H1 (cell line): ENCODE measurements around the gene NR3C2. TPM values are rescaled to one million over a fixed set of nuclear protein-coding genes. Genes with fewer than 3 reads are reported as not detected.

Experiments
- CTCF ChIA-PET: fragments of 300-600 bp; sonication (Branson Sonifier 250); formaldehyde crosslinking; loops from one replicate; lab custom pipeline; 2021; ENCODE audit not compliant: partially characterized antibody; lab: Charles Lee
- POLR2A ChIA-PET: fragments of 300-600 bp; sonication (Branson Sonifier 250); formaldehyde crosslinking; loops from one replicate; lab custom pipeline; 2021; ENCODE audit warnings: inconsistent platforms; ENCODE audit not compliant: partially characterized antibody; lab: Charles Lee
- DNase-seq, 2 experiments: peaks; one replicate each; pipeline versions ENCODE4 v3.0.0 to v3.0.0-alpha.2; 2010 to 2022; ENCODE audit warnings: low spot score in 2 of 2, low read depth in 1 of 2, mixed read lengths in 1 of 2
- FAIRE-seq: peaks from 2 replicates; lab custom pipeline; 2011; peaks lifted over from hg19 to GRCh38; lab: Jason Lieb, UNC
- H2AFZ ChIP-seq: 2 replicates; pipeline ENCODE4 v1.8.1; 2012; ENCODE audit warnings: low read length, inconsistent platforms
- H2AK5ac ChIP-seq: 2 replicates; pipeline ENCODE4 v1.6.1; 2013; ENCODE audit warnings: low read depth, low read length
- H2BK120ac ChIP-seq: replicated peaks from 2 replicates; pipeline ENCODE3; 2013; ENCODE audit warnings: low read depth, low read length, inconsistent platforms
- H2BK12ac ChIP-seq: 2 replicates; pipeline ENCODE4 v1.6.1; 2013; ENCODE audit warnings: low read depth, low read length
- H2BK15ac ChIP-seq: 2 replicates; pipeline ENCODE4 v1.6.1; 2013; ENCODE audit warnings: low read length
- H2BK20ac ChIP-seq: 2 replicates; pipeline ENCODE4 v1.6.1; 2013; ENCODE audit warnings: low read length
- H2BK5ac ChIP-seq: 2 replicates; pipeline ENCODE4 v1.6.1; 2013; ENCODE audit warnings: low read depth, low read length
- H3K14ac ChIP-seq: 2 replicates; pipeline ENCODE4 v1.6.1; 2013; ENCODE audit warnings: inconsistent platforms; ENCODE audit not compliant: insufficient read length
- H3K18ac ChIP-seq: 2 replicates; pipeline ENCODE4 v1.6.1; 2013; ENCODE audit warnings: low read length; ENCODE audit errors: extremely low read depth
- H3K23ac ChIP-seq: 2 replicates; pipeline ENCODE4 v1.6.1; 2013; ENCODE audit warnings: inconsistent platforms; ENCODE audit not compliant: insufficient read length
- H3K23me2 ChIP-seq: 2 replicates; pipeline ENCODE4 v1.6.1; 2013; ENCODE audit warnings: low read depth, low read length
- H3K27ac ChIP-seq: 2 replicates; pipeline ENCODE4 v1.6.1; 2011; ENCODE audit warnings: low read depth, low read length, inconsistent platforms
- H3K27me3 ChIP-seq, 4 experiments: replicated peaks in 1 of 4; 1 replicate in 1 of 4; 2 replicates in 3 of 4; pipeline versions ENCODE4 v1.6.1 to v1.8.1; 2011 to 2013; ENCODE audit warnings: low read length in 3 of 4, mild to moderate bottlenecking in 3 of 4, inconsistent platforms in 2 of 4, mixed read lengths in 2 of 4, moderate library complexity in 1 of 4; ENCODE audit not compliant: control insufficient read depth in 3 of 4, insufficient read depth in 3 of 4; ENCODE audit errors: extremely low read depth in 1 of 4
- H3K36me3 ChIP-seq, 4 experiments: 2 replicates each; pipeline versions ENCODE4 v1.6.1 to v1.8.1; 2011 to 2013; ENCODE audit warnings: mild to moderate bottlenecking in 4 of 4, low read length in 3 of 4, moderate library complexity in 2 of 4, control low read depth in 1 of 4, inconsistent platforms in 1 of 4; ENCODE audit not compliant: insufficient read depth in 4 of 4, control insufficient read depth in 2 of 4
- H3K4ac ChIP-seq: replicated peaks from 2 replicates; pipeline ENCODE3; 2013; ENCODE audit warnings: low read length, low read depth, mixed read lengths, inconsistent platforms; ENCODE audit not compliant: insufficient read length
- H3K4me1 ChIP-seq, 4 experiments: replicated peaks in 1 of 4; 1 replicate in 1 of 4; 2 replicates in 3 of 4; pipeline versions ENCODE4 v1.6.1 to v1.8.1; 2011 to 2013; ENCODE audit warnings: low read length in 3 of 4, inconsistent platforms in 2 of 4, mixed read lengths in 1 of 4; ENCODE audit not compliant: insufficient read depth in 4 of 4, control insufficient read depth in 3 of 4
- H3K4me2 ChIP-seq, 2 experiments: 2 replicates each; pipeline versions ENCODE4 v1.6.1 to v1.8.1; 2011 to 2013; ENCODE audit warnings: low read depth in 2 of 2, low read length in 2 of 2, control low read depth in 1 of 2, inconsistent platforms in 1 of 2, mild to moderate bottlenecking in 1 of 2; ENCODE audit not compliant: insufficient read depth in 1 of 2
- H3K4me3 ChIP-seq, 4 experiments: fragments of 200-600, 300-600 bp in 1 of 4; sonication (generic), shearing (Covaris generic), sonication (Bioruptor Twin) in 1 of 4; 2 replicates each; pipeline versions ENCODE4 v1.5.1 to v1.8.1; 2011 to 2016; ENCODE audit warnings: low read length in 4 of 4, low read depth in 3 of 4, control low read depth in 2 of 4, inconsistent platforms in 2 of 4, mild to moderate bottlenecking in 2 of 4, mixed read lengths in 1 of 4, moderate library complexity in 1 of 4; ENCODE audit not compliant: insufficient read depth in 2 of 4; ENCODE audit errors: extremely low read depth in 1 of 4
- H3K56ac ChIP-seq: replicated peaks from 2 replicates; pipeline ENCODE3; 2013; ENCODE audit warnings: low read depth, mild to moderate bottlenecking, mixed read lengths, low read length, inconsistent platforms; ENCODE audit not compliant: insufficient read length
- H3K79me1 ChIP-seq: 2 replicates; pipeline ENCODE4 v1.6.1; 2013; ENCODE audit warnings: low read depth, low read length, control low read depth
- H3K79me2 ChIP-seq, 2 experiments: 2 replicates each; pipeline versions ENCODE4 v1.6.1 to v1.8.1; 2012 to 2013; ENCODE audit warnings: low read length in 2 of 2, mild to moderate bottlenecking in 2 of 2, inconsistent platforms in 1 of 2; ENCODE audit not compliant: insufficient read depth in 2 of 2, control insufficient read depth in 1 of 2
- H3K9ac ChIP-seq, 4 experiments: replicated peaks in 1 of 4; 1 replicate in 1 of 4; 2 replicates in 3 of 4; pipeline versions ENCODE4 v1.6.1 to v1.8.1; 2011 to 2013; ENCODE audit warnings: low read depth in 3 of 4, low read length in 3 of 4, control low read depth in 2 of 4, mild to moderate bottlenecking in 2 of 4, moderate library complexity in 2 of 4, inconsistent platforms in 1 of 4; ENCODE audit errors: extremely low read depth in 1 of 4
- H3K9me3 ChIP-seq, 2 experiments: 2 replicates each; pipeline versions ENCODE4 v1.6.1 to v1.8.1; 2012 to 2013; ENCODE audit warnings: mild to moderate bottlenecking in 2 of 2, moderate library complexity in 2 of 2, control low read depth in 1 of 2, inconsistent platforms in 1 of 2, low read depth in 1 of 2, low read length in 1 of 2, mixed read lengths in 1 of 2; ENCODE audit not compliant: insufficient read depth in 2 of 2
- H4K20me1 ChIP-seq, 2 experiments: replicated peaks in 1 of 2; 2 replicates each; pipeline versions ENCODE3 to v1.8.1; 2011 to 2013; ENCODE audit warnings: inconsistent platforms in 2 of 2, low read length in 2 of 2, mild to moderate bottlenecking in 1 of 2; ENCODE audit not compliant: insufficient read depth in 2 of 2, control insufficient read depth in 1 of 2
- H4K5ac ChIP-seq: 2 replicates; pipeline ENCODE4 v1.6.1; 2013; ENCODE audit warnings: low read length, low read depth, mixed read lengths, inconsistent platforms; ENCODE audit not compliant: insufficient read length
- H4K8ac ChIP-seq: 2 replicates; pipeline ENCODE4 v1.8.0; 2013; ENCODE audit warnings: mild to moderate bottlenecking, moderate library complexity, low read length, inconsistent platforms; ENCODE audit not compliant: insufficient read depth; ENCODE audit errors: extremely low read depth
- H4K91ac ChIP-seq: replicated peaks from 2 replicates; pipeline ENCODE3; 2013; ENCODE audit warnings: low read length, mixed read lengths, inconsistent platforms; ENCODE audit not compliant: insufficient read length
- BRCA1 ChIP-seq: IDR thresholded peaks from 2 replicates; pipeline ENCODE4 v1.6.1; 2012; ENCODE audit warnings: low read depth, low read length, improper control_type of control experiment
- CBX8 ChIP-seq: fragments of 300-800, 300-1000 bp; sonication (generic); IDR thresholded peaks from 2 replicates; pipeline ENCODE4 v1.7.1; 2016; ENCODE audit warnings: low read depth, low read length, borderline replicate concordance
- CHD1 ChIP-seq: IDR thresholded peaks from 2 replicates; pipeline ENCODE4 v1.6.1; 2012; ENCODE audit warnings: low read depth, low read length, improper control_type of control experiment
- EP300 ChIP-seq, 2 experiments: IDR thresholded peaks; 1 replicate in 1 of 2; 2 replicates in 1 of 2; pipeline ENCODE4 v1.6.1; 2011 to 2012; ENCODE audit warnings: low read depth in 2 of 2, low read length in 2 of 2, mild to moderate bottlenecking in 2 of 2, borderline replicate concordance in 1 of 2, inconsistent platforms in 1 of 2, moderate library complexity in 1 of 2
- FOSL1 ChIP-seq: IDR thresholded peaks from 2 replicates; pipeline ENCODE4 v1.6.1; 2011; ENCODE audit warnings: mild to moderate bottlenecking, low read depth, low read length, moderate library complexity; ENCODE audit not compliant: insufficient read depth
- GTF2F1 ChIP-seq: IDR thresholded peaks from 2 replicates; pipeline ENCODE4 v1.6.1; 2012; ENCODE audit warnings: low read depth, low read length, improper control_type of control experiment, borderline replicate concordance
- HDAC6 ChIP-seq: IDR thresholded peaks from one replicate; pipeline ENCODE4 v1.7.1; 2012; ENCODE audit warnings: low read depth, mild to moderate bottlenecking, inconsistent platforms, low read length, moderate library complexity
- MAFK ChIP-seq: IDR thresholded peaks from 2 replicates; pipeline ENCODE4 v1.6.1; 2012; ENCODE audit warnings: low read depth, mild to moderate bottlenecking, improper control_type of control experiment, low read length
- RFX5 ChIP-seq: IDR thresholded peaks from 2 replicates; pipeline ENCODE4 v1.6.1; 2011; ENCODE audit warnings: low read depth, low read length, improper control_type of control experiment, borderline replicate concordance
- SAP30 ChIP-seq: fragments of 300-600 bp; sonication (generic); IDR thresholded peaks from 2 replicates; pipeline ENCODE4 v1.7.1; 2012; ENCODE audit warnings: low read length, moderate library complexity, mild to moderate bottlenecking, inconsistent platforms; ENCODE audit not compliant: insufficient read depth, insufficient replicate concordance
- SIRT6 ChIP-seq: IDR thresholded peaks from one replicate; pipeline ENCODE4 v1.7.1; 2012; ENCODE audit warnings: low read length, inconsistent platforms
- TAF1 ChIP-seq: IDR thresholded peaks from 2 replicates; pipeline ENCODE4 v1.6.1; 2011; ENCODE audit warnings: mild to moderate bottlenecking, low read depth, low read length
- TEAD4 ChIP-seq: IDR thresholded peaks from 2 replicates; pipeline ENCODE4 v1.6.1; 2012; ENCODE audit warnings: low read depth, low read length, inconsistent platforms, mixed read lengths
- WGBS, 2 experiments: shearing (Covaris generic) in 1 of 2; methylation state at CpG; one replicate each; pipeline versions ENCODE4 v1.1.6 to v1.1.7; 2013 to 2015; ENCODE audit warnings: low lambda C conversion rate in 2 of 2, mixed read lengths in 2 of 2, inconsistent platforms in 1 of 2, low coverage in 1 of 2, missing lambda C conversion rate in 1 of 2; ENCODE audit not compliant: insufficient replicate concordance in 2 of 2, insufficient coverage in 1 of 2, insufficient read length in 1 of 2; ENCODE audit errors: extremely low coverage in 1 of 2, missing lambda C conversion rate in 1 of 2; 5-methylcytosine and 5-hydroxymethylcytosine counted together
- polyA plus RNA-seq, 7 experiments: library from polyadenylated mRNA; depleted of rRNA in 3 of 7; stranded (reverse) in 5 of 7; unstranded in 2 of 7; fragments of >200 nt in 5 of 7; fragments of 200-250 nt in 2 of 7; gene quantifications; 1 replicate in 5 of 7; 2 replicates in 1 of 7; 4 replicates in 1 of 7; pipeline versions ENCODE4 v1.2.1 to v1.2.3, GENCODE V29; 2011 to 2013; ENCODE audit warnings: missing spikeins in 2 of 7, mixed read lengths in 2 of 7
- total RNA-seq: library from RNA; stranded (reverse); fragmentation: NEBNext Ultra II Directional; extraction: Animal tissue kit (Norgen Biotek cat#: 25700); gene quantifications from 2 replicates; pipeline ENCODE4 v1.2.1, GENCODE V29; 2021
- TF ChIP-seq, protein P1 (sequence below): IDR thresholded peaks from 2 replicates; pipeline ENCODE4 v1.6.1; 2012; ENCODE audit warnings: inconsistent platforms
- TF ChIP-seq, protein P2 (sequence below): IDR thresholded peaks from 2 replicates; pipeline ENCODE4 v1.6.1; 2011; ENCODE audit warnings: low read depth, mild to moderate bottlenecking, low read length; ENCODE audit not compliant: insufficient read depth

The NR3C2 gene
- total and polyA plus RNA-seq, 2 of the 8 experiments (the other 6 are each of a cell fraction or from before 2014, with no cell fraction given), result 0.80 to 3.9 TPM

DNA sequence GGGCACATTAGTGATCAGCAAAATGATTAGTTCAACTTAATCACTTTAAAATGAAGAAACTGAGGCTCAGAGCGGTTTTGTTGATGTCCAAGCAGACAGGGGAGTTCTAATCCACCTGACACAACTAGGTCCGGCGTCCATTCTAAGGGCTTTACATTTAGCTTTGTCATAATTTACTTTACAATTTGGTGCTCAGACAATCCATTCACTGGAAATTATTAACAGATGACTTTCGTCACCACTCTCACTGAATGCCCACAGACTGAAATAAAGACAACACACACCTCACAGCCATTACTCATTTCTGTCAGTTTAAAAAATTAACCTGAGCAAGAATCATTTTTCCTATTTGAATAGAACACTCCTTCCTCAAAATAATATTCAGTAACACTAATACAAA is 10.8 kb downstream of the NR3C2 start:
- H3K9me3 ChIP-seq, result no peaks in the 10 kb centered on the region
- H4K8ac ChIP-seq, result no peak overlapping the region
- H4K5ac ChIP-seq, result no peak overlapping the region
- no peak overlapping the region for H3K4me3 ChIP-seq
- H2AK5ac ChIP-seq, result no peak overlapping the region
- H3K79me2 ChIP-seq, result no peaks in the 10 kb centered on the region
- WGBS, 2 experiments, result 90% methylated on average over 4 of the region's 4 CpGs; no CpG with 5 or more reads in 1 of the 2 experiments
- H3K23me2 ChIP-seq, result no peaks in the 10 kb centered on the region
- no peak overlapping the region for H2BK120ac ChIP-seq
- H3K4ac ChIP-seq, result no peak overlapping the region
- no peak overlapping the region for H3K9ac ChIP-seq
- no peaks in the 10 kb centered on the region for H3K27me3 ChIP-seq
- H3K79me1 ChIP-seq, result no peaks in the 10 kb centered on the region
- no peak overlapping the region for H2BK12ac ChIP-seq
- DNase-seq, result no peak
- no peak overlapping the region for H3K14ac ChIP-seq
- no peak overlapping the region for H2AFZ ChIP-seq
- no peak overlapping the region for H4K91ac ChIP-seq
- no peak overlapping the region for H3K27ac ChIP-seq
- H3K4me2 ChIP-seq, result no peak overlapping the region
- no peak overlapping the region for H2BK15ac ChIP-seq
- H4K20me1 ChIP-seq, result no peaks in the 10 kb centered on the region
- H2BK5ac ChIP-seq, result no peak overlapping the region
- H2BK20ac ChIP-seq, result no peak overlapping the region
- H3K36me3 ChIP-seq, result no peaks in the 10 kb centered on the region
- no peak overlapping the region for H3K23ac ChIP-seq
- ChIA-PET CTCF (no interaction called here), POLR2A (no interaction called here)
- H3K18ac ChIP-seq, result no peak overlapping the region
- no peaks in the 10 kb centered on the region for H3K4me1 ChIP-seq
- no peak overlapping the region for H3K56ac ChIP-seq
- no peak for FAIRE-seq
- no peak for TF ChIP-seq SAP30
- TF ChIP-seq, protein P1, sequence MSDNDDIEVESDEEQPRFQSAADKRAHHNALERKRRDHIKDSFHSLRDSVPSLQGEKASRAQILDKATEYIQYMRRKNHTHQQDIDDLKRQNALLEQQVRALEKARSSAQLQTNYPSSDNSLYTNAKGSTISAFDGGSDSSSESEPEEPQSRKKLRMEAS, result no peak
- TF ChIP-seq CBX8, result no peak
- TF ChIP-seq RFX5, result no peak
- TF ChIP-seq CHD1, result no peak
- TF ChIP-seq BRCA1, result no peak
- no peak for TF ChIP-seq GTF2F1
- no peak for TF ChIP-seq MAFK
- no peak for TF ChIP-seq TEAD4
- no peak for TF ChIP-seq SIRT6
- TF ChIP-seq FOSL1, result no peak
- no peak for TF ChIP-seq HDAC6
- no peak for TF ChIP-seq TAF1
- TF ChIP-seq, protein P2, sequence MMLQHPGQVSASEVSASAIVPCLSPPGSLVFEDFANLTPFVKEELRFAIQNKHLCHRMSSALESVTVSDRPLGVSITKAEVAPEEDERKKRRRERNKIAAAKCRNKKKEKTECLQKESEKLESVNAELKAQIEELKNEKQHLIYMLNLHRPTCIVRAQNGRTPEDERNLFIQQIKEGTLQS, result no peak
- no peak for TF ChIP-seq EP300 (IDR thresholded peaks at IDR 0.05; ENCODE audit: borderline replicate concordance in 1 of 2, low read depth in 2 of 2, low read length in 2 of 2)
